Measurements from ENCODE around the gene NECAB3. TPM values are rescaled to one million over a fixed set of nuclear protein-coding genes. Genes with fewer than 3 reads are reported as not detected.

Gene NECAB3
- total RNA-seq, 2 experiments from 2014 or later = 21.0 to 22.7 TPM

GRCh38 chr20:33684533-33685327 lies 10.5 kb upstream of the NECAB3 start:
- ChIA-PET CTCF (interaction anchor here (1.2 to 3.4 kb wide), 3 partner anchors 17 to 35 kb away, joined by 5 to 17 read pairs (median 5); partner anchors contain the start of genes ACTL10 and PXMP4), POLR2A (interaction anchor here (1.0 to 3.5 kb wide), 7 partner anchors 10 to 309 kb away, joined by 3 to 21 read pairs (median 5); partner anchors contain the start of genes ACTL10, NECAB3 and PXMP4)
- H3K36me3 Mint-ChIP-seq = peaks cover 15% of the 10 kb centered on the region
- H3K4me1 Mint-ChIP-seq (ENCODE audit: low read depth) = peaks cover 81% of the 10 kb centered on the region
- no peaks in the 10 kb centered on the region for H3K9me3 Mint-ChIP-seq
- no peaks in the 10 kb centered on the region for H3K27me3 Mint-ChIP-seq
- peak overlapping the region; percentile 58 for H3K27ac Mint-ChIP-seq
- intact Hi-C loops (cut with micrococcal nuclease) = loop anchor here (5.0 kb wide), 1 partner anchor 428 kb away; the partner anchor contains the start of gene EIF2S2
- peak overlapping the region; percentile 93 for H3K4me3 Mint-ChIP-seq
- DNase-seq = no peak

- Mint-ChIP-seq H3K36me3 (peaks cover 41% of the 10 kb centered on the region), H3K4me3 (peak overlapping the region; percentile 14), H3K4me1 (ENCODE audit: low read depth) (peaks cover 70% of the 10 kb centered on the region), H3K9me3 (no peaks in the 10 kb centered on the region), H3K27ac (peak overlapping the region; percentile 62), H3K27me3 (no peaks in the 10 kb centered on the region)
- ChIA-PET POLR2A (interaction anchor here (1.0 to 1.3 kb wide), 4 partner anchors 13 to 77 kb away, joined by 3 to 6 read pairs (median 4); partner anchors contain the start of gene ACTL10), CTCF (interaction anchor here (0.7 kb wide), 1 partner anchor 14 kb away, joined by 3 read pairs; no protein-coding TSS in a partner anchor)
- intact Hi-C loops (cut with micrococcal nuclease) = loop anchor here (1.0 kb wide), 1 partner anchor 38 kb away; the partner anchor contains the start of gene PXMP4
- DNase-seq = peak; percentile 60
Measured at GRCh38 chr20:33681728-33682353, 7.6 kb upstream of the NECAB3 start.

GRCh38 chr20:33681288-33681687 lies 7.1 kb upstream of the NECAB3 start:
- peak overlapping the region; percentile 62 for H3K27ac Mint-ChIP-seq
- peaks cover 45% of the 10 kb centered on the region for H3K36me3 Mint-ChIP-seq
- intact Hi-C loops (cut with micrococcal nuclease) = no loop called here

GRCh38 chr20:33680686-33681085 lies 6.5 kb upstream of the NECAB3 start:
- Mint-ChIP-seq H3K4me1 (ENCODE audit: low read depth) (peaks cover 69% of the 10 kb centered on the region), H3K27me3 (no peaks in the 10 kb centered on the region), H3K27ac (peak overlapping the region; percentile 46), H3K9me3 (no peaks in the 10 kb centered on the region), H3K36me3 (peaks cover 48% of the 10 kb centered on the region), H3K4me3 (no peak overlapping the region)
- DNase-seq = no peak
- intact Hi-C loops (cut with micrococcal nuclease) = no loop called here
- CTCF ChIA-PET = interaction anchor here (1.0 to 3.8 kb wide), 2 partner anchors 13 to 237 kb away, joined by 3 to 42 read pairs; partner anchors contain the start of genes ACTL10 and SNTA1
- POLR2A ChIA-PET = interaction anchor here (1.0 to 2.1 kb wide), 6 partner anchors 12 to 76 kb away, joined by 3 to 9 read pairs (median 4); partner anchors contain the start of gene ACTL10

More at GRCh38 chr20:33681288-33681687, 7.1 kb upstream of the NECAB3 start:
- POLR2A ChIA-PET = interaction anchor here (1.0 to 1.3 kb wide), 5 partner anchors 13 to 76 kb away, joined by 3 to 6 read pairs (median 4); partner anchors contain the start of gene ACTL10
- Mint-ChIP-seq H3K9me3 (no peaks in the 10 kb centered on the region), H3K4me3 (peak overlapping the region; percentile 14), H3K4me1 (ENCODE audit: low read depth) (peaks cover 68% of the 10 kb centered on the region), H3K27me3 (no peaks in the 10 kb centered on the region)
- CTCF ChIA-PET = interaction anchor here (3.8 kb wide), 1 partner anchor 14 kb away, joined by 42 read pairs; the partner anchor contains the start of gene ACTL10
- DNase-seq = no peak

GRCh38 chr20:33679758-33680485 lies 5.7 kb upstream of the NECAB3 start:
- peak overlapping the region; percentile 80 for H3K27ac Mint-ChIP-seq
- peak; percentile 79 for DNase-seq
- peaks cover 43% of the 10 kb centered on the region for H3K36me3 Mint-ChIP-seq
- H3K9me3 Mint-ChIP-seq = no peaks in the 10 kb centered on the region
- H3K4me3 Mint-ChIP-seq = no peak overlapping the region
- H3K4me1 Mint-ChIP-seq (ENCODE audit: low read depth) = peaks cover 69% of the 10 kb centered on the region
- POLR2A ChIA-PET = interaction anchor here (0.6 to 2.1 kb wide), 8 partner anchors 12 to 190 kb away, joined by 3 to 12 read pairs (median 4); partner anchors contain the start of genes ACTL10, CBFA2T2, PXMP4 and ZNF341
- intact Hi-C loops (cut with micrococcal nuclease) = no loop called here
- CTCF ChIA-PET = interaction anchor here (0.6 to 3.8 kb wide), 5 partner anchors 8 to 237 kb away, joined by 3 to 42 read pairs (median 3); partner anchors contain the start of genes ACTL10 and SNTA1
- no peaks in the 10 kb centered on the region for H3K27me3 Mint-ChIP-seq

GRCh38 chr20:33677991-33678702 lies 3.9 kb upstream of the NECAB3 start:
- no peaks in the 10 kb centered on the region for H3K9me3 Mint-ChIP-seq
- peaks cover 67% of the 10 kb centered on the region for H3K4me1 Mint-ChIP-seq (ENCODE audit: low read depth)
- H3K4me3 Mint-ChIP-seq = no peak overlapping the region
- ChIA-PET POLR2A (interaction anchor here (0.7 to 1.8 kb wide), 3 partner anchors 11 to 54 kb away, joined by 3 to 6 read pairs (median 3); partner anchors contain the start of genes ACTL10 and ZNF341), CTCF (interaction anchor here (1.9 to 3.8 kb wide), 2 partner anchors 11 to 14 kb away, joined by 6 to 42 read pairs; partner anchors contain the start of gene ACTL10)
- DNase-seq = no peak
- peak overlapping the region; percentile 43 for H3K27ac Mint-ChIP-seq
- H3K27me3 Mint-ChIP-seq = no peaks in the 10 kb centered on the region
- H3K36me3 Mint-ChIP-seq = peaks cover 39% of the 10 kb centered on the region
- intact Hi-C loops (cut with micrococcal nuclease) = no loop called here

GRCh38 chr20:33676652-33677645 lies 2.7 kb upstream of the NECAB3 start:
- Mint-ChIP-seq H3K9me3 (no peaks in the 10 kb centered on the region), H3K4me3 (no peak overlapping the region), H3K27ac (no peak overlapping the region), H3K4me1 (ENCODE audit: low read depth) (peaks cover 63% of the 10 kb centered on the region), H3K36me3 (peaks cover 35% of the 10 kb centered on the region), H3K27me3 (no peaks in the 10 kb centered on the region)
- intact Hi-C loops (cut with micrococcal nuclease) = no loop called here
- DNase-seq = no peak
- POLR2A ChIA-PET = interaction anchor here (0.7 kb wide), 1 partner anchor 10 kb away, joined by 3 read pairs; no protein-coding TSS in a partner anchor
- CTCF ChIA-PET = no interaction called here

GRCh38 chr20:33676121-33676520 lies 1.9 kb upstream of the NECAB3 start:
- Mint-ChIP-seq H3K27ac (no peak overlapping the region), H3K36me3 (peaks cover 35% of the 10 kb centered on the region), H3K4me1 (ENCODE audit: low read depth) (peaks cover 56% of the 10 kb centered on the region), H3K9me3 (no peaks in the 10 kb centered on the region), H3K4me3 (no peak overlapping the region), H3K27me3 (no peaks in the 10 kb centered on the region)
- POLR2A ChIA-PET = no interaction called here
- DNase-seq = no peak
- CTCF ChIA-PET = interaction anchor here (2.4 kb wide), 1 partner anchor 10 kb away, joined by 9 read pairs; the partner anchor contains the start of gene ACTL10
- intact Hi-C loops (cut with micrococcal nuclease) = no loop called here

- Mint-ChIP-seq H3K36me3 (peaks cover 33% of the 10 kb centered on the region), H3K4me3 (peak overlapping the region; percentile 53), H3K27me3 (no peaks in the 10 kb centered on the region), H3K4me1 (ENCODE audit: low read depth) (peaks cover 48% of the 10 kb centered on the region), H3K27ac (no peak overlapping the region), H3K9me3 (no peaks in the 10 kb centered on the region)
- POLR2A ChIA-PET = interaction anchor here (1.7 kb wide), 1 partner anchor 10 kb away, joined by 5 read pairs; no protein-coding TSS in a partner anchor
- intact Hi-C loops (cut with micrococcal nuclease) = no loop called here
- DNase-seq = no peak
- CTCF ChIA-PET = interaction anchor here (2.4 kb wide), 1 partner anchor 9 kb away, joined by 9 read pairs; the partner anchor contains the start of gene ACTL10
Measured at GRCh38 chr20:33675136-33675959, 1.1 kb upstream of the NECAB3 start.
